Left renal cortex interstitium (tissue), 4 donors: ENCODE measurements around the gene RASD2. TPM values are rescaled to one million over a fixed set of nuclear protein-coding genes. Genes with fewer than 3 reads are reported as not detected.

ENCODE experiments used
- DNase-seq, 4 donors: peaks; one replicate each; pipeline ENCODE4 v3.0.0-alpha.2; 2013; ENCODE audit warnings: low read depth in 4 of 4, low spot score in 2 of 4, missing footprints in 1 of 4
- polyA plus RNA-seq, 4 donors: library from polyadenylated mRNA; unstranded; fragments of 120-200 nt; gene quantifications; one replicate each; pipeline ENCODE4 v1.2.1, GENCODE V29; 2013; ENCODE audit not compliant: insufficient read length in 4 of 4

The RASD2 gene
- polyA plus RNA-seq, 4 donors = 1.5 to 2.9 (median 2.1) TPM

GRCh38 chr22:35580351-35581022 is 39.9 kb downstream of the RASD2 start:
- no peak for DNase-seq

- no peak for DNase-seq
Observed at GRCh38 chr22:35581023-35581413, 40.4 kb downstream of the RASD2 start.

- no peak for DNase-seq
Observed at GRCh38 chr22:35582218-35582860, 41.7 kb downstream of the RASD2 start.

GRCh38 chr22:35582861-35583670 is 42.4 kb downstream of the RASD2 start:
- peak in 2 of 4 donors; percentile 34 to 40 for DNase-seq

- DNase-seq = no peak
Observed at GRCh38 chr22:35586771-35587170, 46.1 kb downstream of the RASD2 start.

- DNase-seq = no peak
Observed at GRCh38 chr22:35587447-35587870, 46.8 kb downstream of the RASD2 start.

- DNase-seq = no peak
Observed at GRCh38 chr22:35587896-35588295, 47.3 kb downstream of the RASD2 start.

- DNase-seq = no peak
Observed at GRCh38 chr22:35589071-35589755, 48.6 kb downstream of the RASD2 start.

GRCh38 chr22:35589756-35590093 is 49.1 kb downstream of the RASD2 start:
- no peak for DNase-seq

- no peak for DNase-seq
Observed at GRCh38 chr22:35590634-35591295, 50.1 kb downstream of the RASD2 start.

GRCh38 chr22:35591714-35592417 is 51.2 kb downstream of the RASD2 start:
- no peak for DNase-seq

GRCh38 chr22:35592418-35592967 is 51.9 kb downstream of the RASD2 start:
- no peak for DNase-seq

- no peak for DNase-seq
Observed at GRCh38 chr22:35593071-35593890, 52.6 kb downstream of the RASD2 start.

GRCh38 chr22:35593891-35594470 is 53.4 kb downstream of the RASD2 start:
- no peak for DNase-seq

- no peak for DNase-seq
Observed at GRCh38 chr22:35594686-35595085, 54.1 kb downstream of the RASD2 start.

- DNase-seq = no peak
Observed at GRCh38 chr22:35596821-35597220, 56.2 kb downstream of the RASD2 start.

- no peak for DNase-seq
Observed at GRCh38 chr22:35597692-35598395, 57.2 kb downstream of the RASD2 start.

GRCh38 chr22:35598396-35598710 is 57.7 kb downstream of the RASD2 start:
- DNase-seq = no peak
